Right lobe of liver (tissue), 6 donors: ENCODE results near the gene CFAP298. TPM values are rescaled to one million over a fixed set of nuclear protein-coding genes. Genes with fewer than 3 reads are reported as not detected.

Experiments used
- ATAC-seq, 4 donors: fragments of 200-7000 bp; cut with Tn5 transposase; one replicate each; pipeline ENCODE4 v1.9.1; 2020; ENCODE audit warnings: mild to moderate bottlenecking in 4 of 4, moderate library complexity in 4 of 4
- DNase-seq, 3 donors: peaks; one replicate each; pipeline ENCODE4 v3.0.0-alpha.2; 2020
- H3K27ac ChIP-seq, 3 donors: fragments of 200-600 bp; one replicate each; pipeline ENCODE4 v1.8.0; 2022
- H3K27me3 ChIP-seq, 2 donors: fragments of 200-600 bp; one replicate each; pipeline ENCODE4 v1.8.0; 2022
- H3K36me3 ChIP-seq, 4 donors: fragments of 200-600 bp; sonication (generic) in 1 of 4; one replicate each; pipeline versions ENCODE4 v1.5.1 to v1.8.0; 2017 to 2022; ENCODE audit warnings: control low read depth in 1 of 4
- H3K4me1 ChIP-seq, 4 donors: fragments of 200-600 bp; sonication (generic) in 1 of 4; one replicate each; pipeline versions ENCODE4 v1.5.1 to v1.8.0; 2017 to 2022; ENCODE audit warnings: control low read depth in 1 of 4
- H3K4me3 ChIP-seq, 3 donors: fragments of 200-600 bp; one replicate each; pipeline ENCODE4 v1.8.0; 2022
- H3K9me3 ChIP-seq, 4 donors: fragments of 200-600 bp; sonication (generic) in 1 of 4; one replicate each; pipeline versions ENCODE4 v1.5.1 to v1.8.0; 2017 to 2022; ENCODE audit warnings: control low read depth in 1 of 4
- POLR2A ChIP-seq: fragments of 450-650 bp; IDR thresholded peaks from one replicate; pipeline ENCODE4 v1.6.1; 2017; ENCODE audit warnings: antibody characterized with exemption, mild to moderate bottlenecking
- WGBS: methylation state at CpG from one replicate; pipeline ENCODE4 v1.1.6; 2018; ENCODE audit warnings: low coverage, low lambda C conversion rate; ENCODE audit not compliant: insufficient coverage; ENCODE audit errors: missing lambda C conversion rate; 5-methylcytosine and 5-hydroxymethylcytosine counted together
- intact Hi-C, 2 donors: fragments of 100-400 bp; cut with DNase I; formaldehyde crosslinking; loops; one replicate each; pipeline versions ENCODE4 v1.11.2 to v1.14.1; 2022
- total RNA-seq, 6 experiments: library from RNA; depleted of rRNA in 2 of 6; stranded (reverse); fragments of >200 nt in 2 of 6; fragmentation: NEBNext Ultra II Directional in 3 of 6; extraction: Animal tissue kit (Norgen Biotek cat#: 25700) in 3 of 6; gene quantifications; one replicate each; pipeline versions ENCODE4 v1.1.0 to v1.2.4, GENCODE V29; 2016 to 2023
- TF ChIP-seq, protein P1 (sequence below), 4 donors: fragments of 200-600 bp in 3 of 4; fragments of 450-650 bp in 1 of 4; IDR thresholded peaks; one replicate each; pipeline versions ENCODE4 v1.5.1 to v1.8.0; 2016 to 2022; ENCODE audit warnings: antibody characterized with exemption in 4 of 4, mild to moderate bottlenecking in 2 of 4
- donor health status: DM: no; HTN: yes; CAD: no.
- donor health status: DM: no; HTN: no; CAD: no.
- donor health status: DM: no; HTN: no; CAD: no.
- donor health status: DM: no; HTN: yes; CAD: no.
- donor health status: DM: no; HTN: yes; CAD: no.

The CFAP298 gene
- total RNA-seq, 6 experiments from 2014 or later = 8.6 to 15.3 (median 11.6) TPM

DNA sequence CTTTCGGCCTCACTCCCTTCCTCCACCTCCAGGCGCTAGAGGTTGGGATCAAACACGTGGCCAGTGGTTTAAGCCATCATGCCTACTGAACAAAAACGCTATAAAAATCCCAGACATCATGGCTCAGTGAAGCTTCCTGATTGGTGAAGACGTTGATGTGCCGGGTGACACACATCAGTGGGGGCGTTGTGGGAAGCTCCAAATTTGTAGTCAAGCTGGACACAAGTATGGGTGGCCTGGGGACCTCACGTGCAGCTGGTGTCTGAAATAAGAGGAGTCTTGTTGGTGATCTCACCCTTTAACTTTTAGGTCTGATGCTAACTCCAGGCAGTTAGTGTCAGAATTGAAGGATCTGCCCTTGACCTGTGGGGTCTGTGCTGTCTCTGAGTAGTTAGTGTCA is 6.7 kb downstream of the CFAP298 start:
- TF ChIP-seq, protein P1, sequence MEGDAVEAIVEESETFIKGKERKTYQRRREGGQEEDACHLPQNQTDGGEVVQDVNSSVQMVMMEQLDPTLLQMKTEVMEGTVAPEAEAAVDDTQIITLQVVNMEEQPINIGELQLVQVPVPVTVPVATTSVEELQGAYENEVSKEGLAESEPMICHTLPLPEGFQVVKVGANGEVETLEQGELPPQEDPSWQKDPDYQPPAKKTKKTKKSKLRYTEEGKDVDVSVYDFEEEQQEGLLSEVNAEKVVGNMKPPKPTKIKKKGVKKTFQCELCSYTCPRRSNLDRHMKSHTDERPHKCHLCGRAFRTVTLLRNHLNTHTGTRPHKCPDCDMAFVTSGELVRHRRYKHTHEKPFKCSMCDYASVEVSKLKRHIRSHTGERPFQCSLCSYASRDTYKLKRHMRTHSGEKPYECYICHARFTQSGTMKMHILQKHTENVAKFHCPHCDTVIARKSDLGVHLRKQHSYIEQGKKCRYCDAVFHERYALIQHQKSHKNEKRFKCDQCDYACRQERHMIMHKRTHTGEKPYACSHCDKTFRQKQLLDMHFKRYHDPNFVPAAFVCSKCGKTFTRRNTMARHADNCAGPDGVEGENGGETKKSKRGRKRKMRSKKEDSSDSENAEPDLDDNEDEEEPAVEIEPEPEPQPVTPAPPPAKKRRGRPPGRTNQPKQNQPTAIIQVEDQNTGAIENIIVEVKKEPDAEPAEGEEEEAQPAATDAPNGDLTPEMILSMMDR (IDR thresholded peaks at IDR 0.05) = no peak
- no peak for TF ChIP-seq POLR2A
- intact Hi-C loops = no loop called here
- H3K4me3 ChIP-seq = no peak overlapping the region
- no peaks in the 10 kb centered on the region for H3K9me3 ChIP-seq
- peaks cover 0 to 74% (median 19%) of the 10 kb centered on the region in 4 donors for H3K36me3 ChIP-seq
- H3K27me3 ChIP-seq = no peaks in the 10 kb centered on the region
- ATAC-seq (no peak), DNase-seq (no peak)
- 100% methylated on average over 1 of the region's 8 CpGs for WGBS
- H3K27ac ChIP-seq = no peak overlapping the region
- H3K4me1 ChIP-seq = no peaks in the 10 kb centered on the region

DNA sequence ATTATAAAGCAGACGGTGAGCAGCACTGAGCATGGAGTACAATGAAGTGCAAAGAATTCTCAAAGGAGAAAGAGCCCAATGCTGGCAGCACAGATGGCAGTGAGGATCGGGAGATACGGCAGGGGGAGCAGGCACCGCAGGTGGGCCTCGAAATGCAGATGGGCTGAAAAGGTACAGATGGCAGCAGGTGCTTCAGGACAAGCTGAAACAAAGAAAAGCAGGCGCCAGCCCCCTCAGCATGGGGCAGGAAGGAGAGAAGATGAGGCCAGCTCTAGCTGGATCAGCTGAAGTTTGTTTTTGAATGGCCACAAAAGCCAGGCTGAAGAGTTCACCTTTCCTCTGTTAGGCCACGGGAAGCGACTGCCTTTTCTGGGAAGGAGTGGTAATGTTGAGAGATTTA is 7.7 kb downstream of the CFAP298 start:
- Histone ChIP-seq H3K36me3 (peaks cover 0 to 71% (median 19%) of the 10 kb centered on the region in 4 donors), H3K9me3 (no peaks in the 10 kb centered on the region), H3K27ac (no peak overlapping the region), H3K4me1 (peaks cover 0 to under 1% (median 0%) of the 10 kb centered on the region in 4 donors), H3K27me3 (no peaks in the 10 kb centered on the region), H3K4me3 (no peak overlapping the region)
- ATAC-seq (no peak), DNase-seq (no peak)
- intact Hi-C loops = loop anchor here in 1 of 2 donors (5.0 kb wide), 1 partner anchor 202 kb away; no protein-coding TSS in a partner anchor
- no peak for TF ChIP-seq POLR2A
- TF ChIP-seq, protein P1 (IDR thresholded peaks at IDR 0.05) = no peak
- WGBS = 82% methylated on average over 7 of the region's 8 CpGs

DNA sequence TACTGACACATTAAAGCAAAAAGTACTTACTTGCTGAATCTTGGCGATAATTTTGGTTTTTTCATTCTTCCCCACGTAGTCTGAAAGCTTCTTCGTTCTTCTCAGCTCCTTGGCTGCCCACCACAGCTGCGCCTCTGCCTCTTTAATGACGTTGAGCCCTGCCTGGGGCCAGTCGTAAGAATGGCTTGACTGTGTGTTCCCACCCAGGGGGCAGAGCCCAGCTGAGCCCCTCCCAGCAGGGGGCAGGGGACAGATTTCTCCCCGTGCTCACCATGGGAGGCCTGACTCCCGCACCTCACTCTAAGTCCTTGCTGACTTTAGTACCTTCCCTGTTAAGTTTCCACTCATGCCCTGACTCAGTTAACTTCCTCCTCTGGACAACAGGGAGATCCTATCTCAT is 9.0 kb downstream of the CFAP298 start:
- 79% methylated on average over 6 of the region's 8 CpGs for WGBS
- Histone ChIP-seq H3K4me1 (peaks cover 0 to 8% (median 0%) of the 10 kb centered on the region in 4 donors), H3K9me3 (no peaks in the 10 kb centered on the region), H3K27ac (no peak overlapping the region), H3K27me3 (no peaks in the 10 kb centered on the region), H3K4me3 (no peak overlapping the region), H3K36me3 (peaks cover 0 to 63% (median 17%) of the 10 kb centered on the region in 4 donors)
- intact Hi-C loops = loop anchor here in 1 of 2 donors (5.0 kb wide), 1 partner anchor 201 kb away; no protein-coding TSS in a partner anchor
- ATAC-seq (no peak), DNase-seq (no peak)
- no peak for TF ChIP-seq POLR2A
- TF ChIP-seq, protein P1 (IDR thresholded peaks at IDR 0.05) = no peak

DNA sequence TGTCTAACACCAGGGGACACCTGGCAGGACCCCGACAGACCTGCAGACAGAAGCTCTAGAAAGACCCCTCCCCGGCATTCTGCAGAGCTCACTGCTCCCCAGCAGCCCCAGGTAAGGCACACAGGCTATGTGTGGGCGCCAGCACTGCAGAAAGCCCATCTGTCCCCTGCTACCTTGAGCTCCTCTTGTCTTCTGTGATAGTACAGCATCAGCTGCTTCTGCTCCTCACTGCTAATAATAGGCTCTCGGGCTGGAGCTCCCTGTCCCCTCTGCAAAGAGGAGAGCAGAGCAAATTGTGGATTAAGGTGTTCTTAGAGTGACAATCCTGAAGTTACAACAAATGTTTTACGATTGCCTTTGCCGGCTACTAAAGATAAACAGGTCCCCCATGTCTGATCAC is 10.1 kb downstream of the CFAP298 start:
- Histone ChIP-seq H3K4me3 (no peak overlapping the region), H3K27me3 (no peaks in the 10 kb centered on the region), H3K4me1 (peaks cover 0 to 8% (median 0%) of the 10 kb centered on the region in 4 donors), H3K27ac (no peak overlapping the region), H3K9me3 (no peaks in the 10 kb centered on the region), H3K36me3 (peaks cover 0 to 54% (median 17%) of the 10 kb centered on the region in 4 donors)
- ATAC-seq (no peak), DNase-seq (no peak)
- intact Hi-C loops = loop anchor here in 1 of 2 donors (5.0 kb wide), 1 partner anchor 200 kb away; no protein-coding TSS in a partner anchor
- TF ChIP-seq, protein P1 (IDR thresholded peaks at IDR 0.05) = no peak
- no peak for TF ChIP-seq POLR2A
- WGBS = 86% methylated on average over 1 of the region's 6 CpGs
